ENCODE measurements around the gene ERCC1.
A peak's percentile ranks its signal among the peaks of the same experiment; 100 is the strongest.

ERCC1 gene

DNA sequence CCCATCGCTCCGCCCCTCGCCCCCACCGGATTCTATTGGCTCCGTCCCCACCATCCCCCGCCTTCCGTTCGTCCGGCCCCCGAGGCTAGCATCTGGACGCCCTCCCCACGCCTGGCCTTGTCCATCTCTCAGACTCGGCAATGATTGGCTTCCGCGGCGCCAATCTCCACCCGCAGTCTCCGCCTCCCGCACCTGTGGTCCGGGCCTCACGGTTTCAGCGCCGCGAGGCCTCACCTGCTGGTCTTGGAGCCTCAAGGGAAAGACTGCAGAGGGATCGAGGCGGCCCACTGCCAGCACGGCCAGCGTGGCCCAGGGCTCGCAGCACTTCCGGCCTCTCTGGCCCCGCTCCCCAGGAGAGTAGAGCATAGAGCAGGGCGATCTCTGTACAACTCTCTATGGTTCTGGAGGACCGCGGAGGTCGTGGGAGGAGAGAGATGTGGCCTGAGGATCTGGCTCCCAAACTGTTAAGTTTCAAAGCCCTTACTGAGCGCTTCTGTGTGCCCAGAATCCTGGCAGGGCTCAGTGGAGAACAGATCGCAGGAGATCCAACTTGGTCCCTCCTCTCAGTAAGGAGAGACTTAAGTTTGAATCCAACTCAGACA lies at the start of gene ERCC1:
ERCC1 (minus strand) TSS at position 329 of the 602 bp plus-strand sequence. CDS start 543 bp downstream, outside the sequence.
- DNase-seq = peak; percentile 91

DNA sequence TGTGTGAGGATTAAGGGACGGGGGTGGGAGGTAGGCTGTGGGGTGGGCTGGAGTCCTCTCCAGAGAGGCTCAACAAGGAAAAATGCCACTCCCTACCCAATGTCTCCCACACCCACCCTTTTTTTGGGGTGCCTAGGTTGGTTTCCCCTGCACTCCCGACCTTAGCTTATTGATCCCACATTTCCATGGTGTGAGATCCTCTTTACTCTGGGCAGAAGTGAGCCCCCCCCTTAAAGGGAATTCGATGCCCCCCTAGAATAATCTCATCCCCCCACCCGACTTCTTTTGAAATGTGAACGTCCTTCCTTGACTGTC lies 49.6 kb upstream of the ERCC1 start:
- no peak for DNase-seq

DNA sequence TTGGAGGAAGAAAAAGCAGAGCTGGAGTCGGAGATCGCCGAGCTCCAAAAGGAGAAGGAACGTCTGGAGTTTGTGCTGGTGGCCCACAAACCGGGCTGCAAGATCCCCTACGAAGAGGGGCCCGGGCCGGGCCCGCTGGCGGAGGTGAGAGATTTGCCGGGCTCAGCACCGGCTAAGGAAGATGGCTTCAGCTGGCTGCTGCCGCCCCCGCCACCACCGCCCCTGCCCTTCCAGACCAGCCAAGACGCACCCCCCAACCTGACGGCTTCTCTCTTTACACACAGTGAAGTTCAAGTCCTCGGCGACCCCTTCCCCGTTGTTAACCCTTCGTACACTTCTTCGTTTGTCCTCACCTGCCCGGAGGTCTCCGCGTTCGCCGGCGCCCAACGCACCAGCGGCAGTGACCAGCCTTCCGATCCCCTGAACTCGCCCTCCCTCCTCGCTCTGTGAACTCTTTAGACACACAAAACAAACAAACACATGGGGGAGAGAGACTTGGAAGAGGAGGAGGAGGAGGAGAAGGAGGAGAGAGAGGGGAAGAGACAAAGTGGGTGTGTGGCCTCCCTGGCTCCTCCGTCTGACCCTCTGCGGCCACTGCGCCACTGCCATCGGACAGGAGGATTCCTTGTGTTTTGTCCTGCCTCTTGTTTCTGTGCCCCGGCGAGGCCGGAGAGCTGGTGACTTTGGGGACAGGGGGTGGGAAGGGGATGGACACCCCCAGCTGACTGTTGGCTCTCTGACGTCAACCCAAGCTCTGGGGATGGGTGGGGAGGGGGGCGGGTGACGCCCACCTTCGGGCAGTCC lies 49.0 kb upstream of the ERCC1 start:
- peak; percentile 71 for DNase-seq

DNA sequence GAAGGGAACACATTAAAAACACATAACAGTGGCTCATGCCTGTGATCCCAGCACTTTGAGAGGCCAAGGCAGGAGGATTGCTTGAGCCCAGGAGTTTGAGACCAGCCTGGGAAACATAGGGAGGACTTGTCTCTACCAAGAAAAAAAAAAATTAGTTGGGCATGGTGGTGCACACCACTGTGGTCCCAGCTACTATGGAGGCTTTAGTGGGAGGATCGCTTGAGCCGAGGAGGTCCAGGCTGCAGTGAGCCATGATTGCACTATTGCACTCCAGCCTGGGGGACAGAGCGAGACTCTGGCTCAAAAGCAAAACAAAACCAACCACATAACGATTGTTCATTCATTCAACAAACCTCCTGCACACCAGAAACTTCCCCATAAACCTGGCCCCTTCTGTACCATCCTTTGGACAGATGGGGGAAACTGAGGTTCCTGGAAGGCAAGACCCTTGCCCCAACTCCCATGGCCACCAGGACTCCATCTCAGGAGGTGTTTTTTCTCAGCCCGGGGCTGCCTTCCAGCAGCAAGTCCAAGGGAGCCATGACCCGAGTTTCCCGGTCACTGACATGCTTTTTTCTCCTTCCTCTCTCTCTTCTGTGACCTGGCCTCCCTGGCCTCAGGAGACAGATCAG lies 48.3 kb upstream of the ERCC1 start:
- DNase-seq = no peak

DNA sequence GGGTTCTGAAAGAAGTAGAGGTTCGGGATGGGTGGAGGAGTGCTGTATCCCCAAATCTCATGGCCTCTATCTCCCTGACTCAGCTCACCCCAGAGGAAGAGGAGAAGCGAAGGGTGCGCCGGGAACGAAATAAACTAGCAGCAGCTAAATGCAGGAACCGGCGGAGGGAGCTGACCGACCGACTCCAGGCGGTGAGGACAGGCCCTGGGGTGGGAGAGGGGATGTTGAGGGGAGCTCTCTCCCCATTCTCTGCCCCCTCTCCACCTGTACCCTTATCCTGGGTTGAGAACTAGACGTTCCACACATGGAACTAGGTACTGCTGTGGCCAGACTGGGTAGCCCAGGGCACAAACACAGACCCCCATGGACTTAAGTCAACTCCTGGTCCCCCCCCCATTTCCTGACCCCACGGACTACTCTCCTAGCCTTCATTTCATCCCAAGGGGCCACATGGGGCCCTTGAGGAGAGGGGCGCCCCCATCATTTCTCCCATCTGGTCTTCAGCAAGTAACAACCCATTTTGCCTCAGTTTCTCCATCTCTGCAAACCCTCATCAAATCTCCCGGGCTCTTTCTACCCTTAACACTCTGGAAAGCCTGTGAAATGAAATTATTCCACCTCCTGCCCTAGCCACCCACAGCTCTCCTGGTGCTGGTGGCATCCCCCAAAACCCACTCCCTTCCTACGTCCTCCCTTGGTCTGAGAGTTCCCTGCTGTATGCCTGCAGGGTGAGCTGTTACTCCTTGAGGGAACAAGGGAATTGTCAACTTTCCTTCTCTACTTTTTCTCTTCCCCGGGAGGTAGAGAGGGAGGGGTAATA lies 47.6 kb upstream of the ERCC1 start:
- DNase-seq = no peak

DNA sequence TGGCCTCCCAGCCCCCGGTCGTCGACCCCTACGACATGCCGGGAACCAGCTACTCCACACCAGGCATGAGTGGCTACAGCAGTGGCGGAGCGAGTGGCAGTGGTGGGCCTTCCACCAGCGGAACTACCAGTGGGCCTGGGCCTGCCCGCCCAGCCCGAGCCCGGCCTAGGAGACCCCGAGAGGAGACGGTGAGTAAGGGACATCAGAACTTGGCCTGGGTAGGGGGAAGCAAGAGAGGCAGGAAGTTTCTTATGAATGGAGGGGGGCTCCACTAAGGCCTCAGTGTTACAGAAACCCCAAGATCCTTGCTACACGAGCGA lies 47.0 kb upstream of the ERCC1 start:
- peak; percentile 60 for DNase-seq

DNA sequence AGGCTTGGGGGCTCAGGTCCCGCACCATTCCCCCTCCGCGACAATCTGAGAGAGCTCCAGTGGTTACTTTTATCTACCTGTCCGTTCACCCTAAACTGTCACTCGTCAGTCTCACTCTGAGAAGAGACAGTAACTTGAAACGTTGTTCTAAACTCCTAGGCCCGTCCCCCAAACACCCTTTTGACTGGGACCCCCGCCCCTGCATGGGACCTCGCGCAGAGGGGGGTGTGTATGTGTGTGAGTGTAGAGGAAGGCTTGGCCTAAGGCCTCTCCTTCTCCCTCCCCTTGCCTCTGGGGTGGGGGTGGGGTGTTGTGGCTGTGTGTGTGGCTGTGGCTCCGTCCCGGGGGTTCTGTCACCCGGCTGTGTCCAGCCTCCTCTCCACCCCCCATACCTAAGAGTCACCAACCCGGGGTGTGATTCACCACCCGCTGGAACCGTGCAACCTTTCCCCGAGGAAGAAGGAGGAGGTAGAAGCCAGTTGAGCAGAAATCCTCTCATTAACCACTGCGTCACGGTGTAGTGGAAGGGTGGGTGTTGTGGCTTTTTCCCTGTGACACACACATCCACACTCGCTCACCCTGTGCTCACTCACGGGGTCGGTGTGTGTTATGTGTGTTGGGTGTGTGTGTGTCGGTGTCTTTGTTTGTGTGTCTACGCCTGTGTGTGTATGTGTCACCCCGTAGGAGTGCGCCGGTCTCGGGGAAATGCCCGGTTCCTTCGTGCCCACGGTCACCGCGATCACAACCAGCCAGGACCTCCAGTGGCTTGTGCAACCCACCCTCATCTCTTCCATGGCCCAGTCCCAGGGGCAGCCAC lies 46.4 kb upstream of the ERCC1 start:
- DNase-seq = peak; percentile 71

DNA sequence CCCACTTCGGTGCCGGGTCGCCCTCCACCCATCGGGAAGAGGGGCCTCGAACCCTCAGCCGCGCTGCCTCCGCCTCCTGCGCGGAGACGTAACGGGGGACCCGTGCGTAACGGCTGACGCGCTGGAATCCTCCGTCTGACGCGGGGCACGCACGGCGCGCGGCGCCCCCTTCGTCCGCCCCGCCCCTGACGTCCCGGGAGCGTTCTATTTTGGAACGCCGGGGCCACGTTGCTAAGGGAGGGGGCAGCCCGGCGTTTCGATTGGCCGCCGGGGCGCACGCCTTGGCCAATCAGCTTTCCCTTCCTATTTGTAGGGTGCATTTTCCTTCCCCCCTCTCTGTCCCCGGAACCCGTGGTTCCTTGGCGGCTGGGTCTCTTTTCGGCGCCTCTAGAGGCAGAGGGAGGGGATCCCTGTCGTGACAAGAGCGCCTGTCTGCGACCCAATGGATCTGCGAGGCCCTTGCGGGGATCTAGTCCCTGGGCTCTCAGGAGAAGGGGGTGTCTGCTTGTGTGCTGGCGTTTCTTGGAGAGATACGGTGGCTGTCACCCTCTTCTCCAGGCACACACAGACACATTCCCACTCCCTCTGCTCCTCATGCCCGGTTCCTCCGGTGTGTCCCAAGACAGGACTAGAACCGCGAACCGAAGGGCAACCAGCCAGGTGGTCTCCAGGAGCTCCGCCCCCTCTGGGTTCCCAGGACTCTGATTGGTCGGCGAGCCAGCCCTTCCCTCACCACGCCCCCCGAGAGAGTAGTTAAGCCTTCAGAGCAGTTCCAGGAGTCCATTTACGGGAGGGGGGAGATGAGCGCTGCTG lies 45.6 kb upstream of the ERCC1 start:
- peak; percentile 94 for DNase-seq

DNA sequence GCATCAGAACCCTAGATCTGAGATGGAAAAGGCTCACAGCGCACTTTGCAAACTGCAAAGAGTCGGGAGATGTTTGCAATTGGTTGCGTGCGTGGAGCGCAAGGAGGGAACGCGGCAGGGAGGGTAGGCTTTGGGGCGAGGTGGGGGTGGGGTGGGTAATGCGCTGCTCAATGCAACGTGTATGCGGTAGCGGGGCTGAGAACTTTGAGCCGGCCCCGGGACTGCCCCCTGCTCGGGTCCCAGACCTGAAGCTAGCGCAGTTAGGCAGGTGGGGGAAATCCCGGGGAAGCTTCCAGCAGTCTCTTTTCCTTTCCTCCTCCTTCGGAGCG lies 45.0 kb upstream of the ERCC1 start:
- DNase-seq = no peak

DNA sequence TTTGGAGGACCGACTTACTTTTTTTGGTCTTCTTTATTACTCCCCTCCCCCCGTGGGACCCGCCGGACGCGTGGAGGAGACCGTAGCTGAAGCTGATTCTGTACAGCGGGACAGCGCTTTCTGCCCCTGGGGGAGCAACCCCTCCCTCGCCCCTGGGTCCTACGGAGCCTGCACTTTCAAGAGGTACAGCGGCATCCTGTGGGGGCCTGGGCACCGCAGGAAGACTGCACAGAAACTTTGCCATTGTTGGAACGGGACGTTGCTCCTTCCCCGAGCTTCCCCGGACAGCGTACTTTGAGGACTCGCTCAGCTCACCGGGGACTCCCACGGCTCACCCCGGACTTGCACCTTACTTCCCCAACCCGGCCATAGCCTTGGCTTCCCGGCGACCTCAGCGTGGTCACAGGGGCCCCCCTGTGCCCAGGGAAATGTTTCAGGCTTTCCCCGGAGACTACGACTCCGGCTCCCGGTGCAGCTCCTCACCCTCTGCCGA lies 44.5 kb upstream of the ERCC1 start:
- DNase-seq = no peak

DNA sequence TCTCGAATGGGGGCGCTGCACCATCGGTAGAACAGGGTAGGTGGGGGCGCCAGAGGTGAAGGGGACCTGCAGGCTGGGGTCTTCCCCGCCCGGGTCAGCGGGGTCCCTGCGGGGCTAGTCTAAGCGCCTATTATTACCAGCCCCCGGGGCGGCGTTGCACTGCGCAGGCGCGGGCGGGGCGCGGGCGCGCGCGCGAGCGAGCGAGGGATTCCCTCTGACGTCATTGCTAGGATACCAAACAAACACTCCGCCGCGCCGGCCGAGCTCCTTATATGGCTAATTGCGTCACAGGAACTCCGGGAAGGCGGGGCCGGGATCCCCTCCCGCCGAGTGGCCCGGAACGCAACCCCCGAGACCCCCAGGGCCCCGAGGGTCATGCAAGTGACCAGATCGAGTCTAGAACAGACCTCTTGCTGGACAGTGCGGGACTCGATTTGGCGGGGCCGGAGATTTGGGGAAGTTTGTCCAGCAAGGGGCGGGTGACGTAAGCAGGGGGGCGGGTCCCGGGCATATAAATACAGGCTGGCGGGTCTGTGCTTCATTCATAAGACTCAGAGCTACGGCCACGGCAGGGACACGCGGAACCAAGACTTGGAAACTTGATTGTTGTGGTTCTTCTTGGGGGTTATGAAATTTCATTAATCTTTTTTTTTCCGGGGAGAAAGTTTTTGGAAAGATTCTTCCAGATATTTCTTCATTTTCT lies 43.9 kb upstream of the ERCC1 start, which contains the start of gene FOSB:
FOSB (plus strand) TSS at position 541 of the 703 bp plus-strand sequence. CDS start 591 bp downstream, outside the sequence.
- DNase-seq = peak; percentile 97

DNA sequence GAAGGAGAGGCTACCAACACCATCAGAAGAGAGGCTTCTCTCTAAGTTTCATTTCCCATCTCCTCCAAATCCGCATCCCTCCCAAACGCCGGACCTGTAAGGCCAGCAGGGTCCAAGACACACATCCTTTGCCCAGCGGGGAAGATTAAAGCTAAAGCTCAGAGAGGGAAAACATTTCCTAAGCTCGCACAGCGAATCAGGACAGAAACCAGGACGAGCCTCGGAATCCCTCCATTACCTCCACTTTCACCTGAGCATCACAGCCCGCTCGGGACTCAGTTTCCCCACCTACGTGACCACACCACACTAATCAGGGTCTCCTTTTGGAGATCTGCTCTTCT lies 43.4 kb upstream of the ERCC1 start:
- no peak for DNase-seq

DNA sequence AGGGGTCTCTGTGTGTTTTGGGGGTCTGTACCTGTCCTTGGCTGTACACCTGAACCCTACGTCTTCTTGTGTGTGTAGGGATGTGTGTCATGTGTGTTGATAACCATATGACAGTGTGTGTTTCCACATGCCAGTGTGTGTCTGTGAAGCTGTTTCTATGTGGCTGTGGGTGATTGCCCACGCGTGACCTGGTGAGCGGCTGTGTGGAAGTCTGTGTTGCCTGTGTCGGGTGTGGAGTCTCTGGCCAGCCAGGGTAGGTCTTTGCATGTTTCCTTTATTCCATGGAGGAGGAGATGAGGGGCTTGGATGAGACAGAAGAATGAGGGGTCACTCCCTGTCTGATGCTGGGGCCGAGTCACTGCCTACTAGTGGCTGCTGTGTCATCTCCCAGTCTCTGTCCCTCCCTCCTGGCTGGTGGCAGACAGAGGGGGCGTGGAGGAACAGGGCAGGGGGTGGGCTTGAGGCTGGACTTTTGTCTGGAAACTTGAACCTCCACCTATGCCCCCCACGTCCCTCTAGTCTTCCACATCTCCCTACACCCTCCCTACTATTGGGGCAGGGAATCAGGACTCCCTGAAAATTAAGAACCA lies 41.2 kb upstream of the ERCC1 start:
- no peak for DNase-seq

DNA sequence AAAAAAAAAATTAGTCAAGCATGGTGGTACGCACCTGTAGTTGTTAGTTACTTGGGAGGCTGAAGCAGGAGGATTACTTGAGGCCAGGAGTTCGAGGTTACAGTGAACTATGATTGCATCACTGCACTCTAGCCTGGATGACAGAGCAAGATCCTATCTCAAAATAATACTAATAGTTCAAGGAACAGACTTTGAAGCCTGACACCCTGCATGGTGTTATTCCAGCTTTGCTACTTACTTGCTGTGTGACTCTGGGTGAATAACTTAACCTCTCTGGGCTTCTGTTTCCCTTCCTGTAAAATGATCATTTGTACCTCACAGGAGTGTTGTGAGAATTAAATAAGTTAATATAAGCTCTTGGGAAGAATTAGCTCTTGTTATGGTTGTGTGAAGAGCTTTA lies 40.6 kb upstream of the ERCC1 start:
- no peak for DNase-seq

DNA sequence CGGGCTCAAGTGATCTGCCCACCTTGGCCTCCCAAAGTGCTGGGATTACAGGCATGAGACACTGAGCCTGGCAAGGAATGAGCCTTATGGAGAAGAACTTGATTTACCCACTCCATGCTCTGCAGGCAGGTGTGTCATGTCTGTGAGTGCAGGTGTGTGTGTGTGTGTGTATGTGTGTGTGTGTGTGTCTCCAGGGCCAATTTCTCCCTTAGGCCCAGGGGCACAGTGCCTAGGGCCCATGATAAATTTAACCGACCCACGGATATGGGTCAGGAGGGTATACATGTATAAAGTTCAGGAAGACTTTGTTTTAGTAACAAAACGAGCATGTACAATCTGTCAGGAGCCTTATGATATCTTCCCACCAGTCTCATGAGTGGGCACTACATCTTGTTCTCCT lies 39.5 kb upstream of the ERCC1 start:
- no peak for DNase-seq

DNA sequence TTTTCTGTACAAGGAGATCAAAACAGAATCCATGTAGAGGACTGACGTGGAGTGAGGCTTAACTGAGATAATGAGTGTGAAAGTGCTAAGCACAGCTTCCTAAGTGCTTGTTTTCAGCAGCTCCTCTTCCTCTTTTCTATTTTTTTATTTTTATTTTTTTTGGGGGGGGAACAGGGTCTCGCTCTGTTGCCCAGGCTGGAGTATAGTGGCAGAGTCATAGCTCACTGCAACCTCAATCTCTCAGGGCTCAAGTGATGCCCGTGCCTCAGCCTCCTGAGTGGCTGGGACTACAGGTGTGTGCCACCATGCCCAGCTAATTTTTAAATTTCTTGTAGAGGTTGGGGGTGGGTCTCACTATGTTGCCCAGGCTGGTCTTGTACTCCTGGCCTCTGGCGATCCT lies 38.5 kb upstream of the ERCC1 start:
- DNase-seq = no peak

DNA sequence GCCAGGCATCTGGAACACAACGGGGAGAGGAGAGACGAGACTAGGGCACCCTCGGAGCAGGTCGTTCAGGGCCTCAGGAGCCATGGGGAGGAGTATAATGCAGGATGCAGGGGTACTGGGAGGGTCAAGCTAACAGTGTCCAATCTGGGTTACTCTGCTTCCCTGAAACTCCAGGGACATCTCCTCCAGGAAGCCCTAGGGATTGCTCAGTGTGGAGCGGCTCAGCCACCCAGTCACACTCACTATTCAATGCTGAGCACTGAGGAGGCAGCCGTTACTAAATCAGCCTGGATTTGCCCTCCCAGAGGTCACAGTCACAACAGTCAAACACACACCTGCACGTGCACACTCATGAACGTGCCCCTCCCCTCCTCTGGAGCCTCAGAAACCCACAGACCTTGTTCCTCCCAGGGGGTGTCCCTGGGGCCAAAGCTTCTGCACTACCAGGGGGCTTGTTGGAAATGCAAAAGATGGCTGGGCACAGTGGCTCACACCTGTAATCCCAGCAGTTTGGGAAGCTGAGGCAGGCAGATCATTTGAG lies 37.2 kb upstream of the ERCC1 start:
- DNase-seq = no peak

DNA sequence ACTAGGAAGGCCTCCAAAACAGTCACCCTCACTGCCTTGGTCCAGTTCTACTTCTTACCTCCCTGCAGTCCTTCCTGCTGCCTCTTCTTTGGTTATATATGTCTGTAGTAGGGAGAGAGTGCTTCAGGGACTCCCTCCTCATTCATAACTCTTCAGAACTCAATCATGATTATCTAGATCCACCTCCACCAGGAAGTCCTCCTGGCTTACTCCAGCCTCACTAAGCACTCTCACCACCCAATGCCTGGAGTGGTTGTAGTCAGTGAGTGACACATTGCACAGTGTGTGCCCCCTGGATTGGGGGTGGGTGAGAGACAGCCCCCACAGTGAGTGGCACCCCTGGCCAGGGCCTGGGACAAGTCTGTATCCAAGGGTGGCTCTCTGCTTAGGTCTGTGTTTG lies 34.1 kb upstream of the ERCC1 start:
- DNase-seq = no peak

DNA sequence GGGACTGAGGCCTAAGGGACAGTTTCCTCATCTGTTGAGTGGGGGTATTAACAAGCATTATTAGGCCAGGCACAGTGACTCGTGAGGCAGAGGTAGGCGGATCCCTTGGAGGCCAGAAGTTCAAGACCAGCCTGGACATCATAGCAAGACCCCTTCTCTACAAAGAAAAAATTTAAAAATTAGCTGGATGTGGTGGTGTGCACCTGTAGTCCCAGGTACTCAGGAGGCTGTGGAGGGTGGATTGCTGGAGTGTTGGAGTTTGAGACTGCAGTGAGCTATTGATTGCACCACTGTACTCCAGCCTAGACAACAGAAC lies 32.7 kb upstream of the ERCC1 start:
- DNase-seq = no peak

DNA sequence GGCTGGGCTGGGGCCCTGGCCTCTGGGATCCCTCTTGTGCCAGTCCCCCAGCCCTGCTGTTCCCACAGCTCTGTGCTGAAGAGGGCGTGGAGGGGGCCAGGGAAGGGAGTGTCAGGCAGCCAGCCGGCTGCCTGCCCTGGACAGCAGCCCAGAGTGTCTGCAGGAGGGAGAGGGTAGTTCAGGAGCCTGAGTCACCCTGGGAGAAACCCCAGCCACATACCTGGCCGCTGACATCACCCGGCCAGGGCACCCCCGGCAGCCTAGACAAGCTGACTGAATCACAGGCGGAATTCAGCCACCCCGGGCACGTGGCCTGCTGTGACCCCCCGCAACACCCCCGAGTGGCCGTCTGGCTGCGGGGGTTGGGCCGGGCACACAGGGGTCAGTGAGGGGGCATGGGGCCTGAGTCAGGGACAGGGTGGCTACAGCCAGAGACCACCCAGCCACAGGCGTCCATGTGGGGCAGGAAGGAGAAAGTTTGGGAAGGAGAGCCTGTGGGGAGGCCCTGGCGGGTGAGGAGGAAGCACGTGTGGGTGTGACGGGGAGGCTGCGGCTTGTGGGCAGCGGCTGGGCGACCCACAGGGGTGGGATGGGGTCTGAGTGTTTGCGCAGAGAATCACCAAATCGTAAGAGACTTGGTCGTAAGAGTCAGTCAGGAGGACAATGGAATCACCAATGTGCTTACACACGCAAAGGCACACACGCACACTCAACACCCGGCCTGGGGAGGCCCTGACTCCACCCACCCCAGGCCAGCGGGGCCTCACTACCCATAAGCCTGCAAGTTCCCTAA lies 32.2 kb upstream of the ERCC1 start:
- peak; percentile 93 for DNase-seq

Measured in right forelimb (tissue), 1 donor.